HFFc6 (cell line): ENCODE data around the gene TMPRSS4. TPM values are rescaled to one million over a fixed set of nuclear protein-coding genes. Genes with fewer than 3 reads are reported as not detected.

ENCODE experiments used
- DNase-seq: peaks from one replicate; pipeline ENCODE4 v3.0.0-alpha.2; 2018
- H3K27ac Mint-ChIP-seq: 2 replicates; pipeline ENCODE4 v1.8.0; 2020; ENCODE audit warnings: mild to moderate bottlenecking, mixed read lengths
- H3K27me3 Mint-ChIP-seq: 2 replicates; pipeline ENCODE4 v1.8.0; 2021; ENCODE audit warnings: mild to moderate bottlenecking, moderate library complexity, mixed read lengths; ENCODE audit not compliant: insufficient read depth
- H3K36me3 Mint-ChIP-seq: 2 replicates; pipeline ENCODE4 v1.8.0; 2021; ENCODE audit warnings: low read depth, mixed read lengths
- H3K4me1 Mint-ChIP-seq: 2 replicates; pipeline ENCODE4 v1.8.0; 2020; ENCODE audit warnings: low read depth, mixed read lengths
- H3K4me3 Mint-ChIP-seq: 2 replicates; pipeline ENCODE4 v1.8.0; 2020; ENCODE audit warnings: mild to moderate bottlenecking, moderate library complexity, mixed read lengths
- H3K9me3 Mint-ChIP-seq: 2 replicates; pipeline ENCODE4 v1.8.0; 2020; ENCODE audit warnings: mild to moderate bottlenecking, mixed read lengths
- total RNA-seq, 6 experiments: library from RNA; stranded (reverse); fragmentation: NEBNext Ultra II Directional; extraction: Animal tissue kit (Norgen Biotek cat#: 25700); gene quantifications; 2 replicates in 1 of 6; 3 replicates in 5 of 6; pipeline ENCODE4 v1.2.3, GENCODE V29; 2021
- TF ChIP-seq, protein P1 (sequence below): fragments of 200-600 bp; sonication (generic); IDR thresholded peaks from 2 replicates; pipeline ENCODE4 v1.5.0; 2021; ENCODE audit warnings: antibody characterized with exemption, mild to moderate bottlenecking

TMPRSS4 gene
- total RNA-seq, 6 experiments from 2014 or later = not detected

DNA sequence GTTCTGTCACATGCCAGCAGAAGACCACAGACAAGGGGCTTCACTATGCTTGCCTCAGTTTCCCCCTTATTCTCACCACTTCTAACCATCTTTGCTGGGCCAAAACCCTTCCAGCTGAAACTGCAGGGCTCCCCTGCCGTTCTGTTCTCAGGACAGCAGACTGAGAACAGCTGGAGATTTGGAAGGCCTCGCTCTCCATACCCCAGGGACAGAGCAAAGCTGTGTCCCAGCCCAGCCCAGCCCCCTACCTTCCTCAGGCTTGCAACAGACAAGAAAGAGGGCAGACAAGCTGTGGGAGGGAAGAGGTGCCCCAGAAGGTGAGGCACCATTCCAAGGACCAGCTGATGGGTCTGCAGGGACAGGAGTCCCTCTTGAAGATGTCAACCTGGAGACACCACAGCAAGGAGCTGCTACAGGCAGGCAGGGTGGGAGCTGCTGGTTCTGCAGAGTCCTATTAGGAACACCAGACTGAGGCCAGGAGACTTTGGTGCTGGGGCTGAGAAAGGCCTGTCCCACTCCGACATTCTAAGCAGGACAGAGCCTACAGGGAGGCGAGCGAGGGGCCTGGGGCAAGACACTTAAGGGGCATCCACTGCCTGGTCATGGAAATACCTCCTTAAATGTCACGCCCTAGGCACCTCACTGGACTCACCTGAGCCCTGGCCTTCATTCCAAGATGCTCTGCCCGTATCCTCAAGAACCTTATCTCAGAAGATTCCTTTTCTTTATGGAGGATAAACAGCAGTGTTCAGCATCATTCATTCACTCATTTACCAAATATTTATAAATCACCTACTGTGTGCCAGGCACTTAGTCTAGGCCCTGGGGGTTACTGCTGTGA is 92.6 kb downstream of the TMPRSS4 start:
- Mint-ChIP-seq H3K4me3 (no peak overlapping the region), H3K27me3 (peaks cover 45% of the 10 kb centered on the region), H3K36me3 (no peaks in the 10 kb centered on the region), H3K9me3 (no peaks in the 10 kb centered on the region), H3K27ac (no peak overlapping the region), H3K4me1 (peaks cover 6% of the 10 kb centered on the region)
- TF ChIP-seq, protein P1, sequence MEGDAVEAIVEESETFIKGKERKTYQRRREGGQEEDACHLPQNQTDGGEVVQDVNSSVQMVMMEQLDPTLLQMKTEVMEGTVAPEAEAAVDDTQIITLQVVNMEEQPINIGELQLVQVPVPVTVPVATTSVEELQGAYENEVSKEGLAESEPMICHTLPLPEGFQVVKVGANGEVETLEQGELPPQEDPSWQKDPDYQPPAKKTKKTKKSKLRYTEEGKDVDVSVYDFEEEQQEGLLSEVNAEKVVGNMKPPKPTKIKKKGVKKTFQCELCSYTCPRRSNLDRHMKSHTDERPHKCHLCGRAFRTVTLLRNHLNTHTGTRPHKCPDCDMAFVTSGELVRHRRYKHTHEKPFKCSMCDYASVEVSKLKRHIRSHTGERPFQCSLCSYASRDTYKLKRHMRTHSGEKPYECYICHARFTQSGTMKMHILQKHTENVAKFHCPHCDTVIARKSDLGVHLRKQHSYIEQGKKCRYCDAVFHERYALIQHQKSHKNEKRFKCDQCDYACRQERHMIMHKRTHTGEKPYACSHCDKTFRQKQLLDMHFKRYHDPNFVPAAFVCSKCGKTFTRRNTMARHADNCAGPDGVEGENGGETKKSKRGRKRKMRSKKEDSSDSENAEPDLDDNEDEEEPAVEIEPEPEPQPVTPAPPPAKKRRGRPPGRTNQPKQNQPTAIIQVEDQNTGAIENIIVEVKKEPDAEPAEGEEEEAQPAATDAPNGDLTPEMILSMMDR = no peak
- DNase-seq = no peak

DNA sequence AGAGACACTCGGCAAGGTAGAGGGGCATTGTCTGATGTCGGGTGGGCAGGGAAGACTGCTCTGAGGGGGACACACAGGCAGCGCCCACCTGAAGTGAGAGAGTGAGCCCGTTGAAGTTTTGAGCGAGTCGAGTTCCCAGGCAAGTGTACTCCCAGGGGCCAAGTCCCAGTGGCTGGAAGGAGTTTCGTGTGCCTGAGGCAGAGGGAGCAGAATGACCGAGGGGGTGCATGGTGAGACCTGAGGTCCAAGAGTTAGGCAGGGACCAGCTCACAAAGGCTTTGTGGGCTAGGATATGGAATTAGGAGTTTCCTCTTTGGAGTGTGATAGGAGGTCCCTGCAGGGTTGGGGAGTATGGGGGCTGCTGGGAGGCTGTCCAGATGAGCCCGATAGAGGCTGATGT is 93.4 kb downstream of the TMPRSS4 start:
- Mint-ChIP-seq H3K27ac (no peak overlapping the region), H3K27me3 (peaks cover 51% of the 10 kb centered on the region), H3K36me3 (no peaks in the 10 kb centered on the region), H3K4me3 (no peak overlapping the region), H3K4me1 (peaks cover 14% of the 10 kb centered on the region), H3K9me3 (no peaks in the 10 kb centered on the region)
- no peak for DNase-seq
- TF ChIP-seq, protein P1 = no peak

DNA sequence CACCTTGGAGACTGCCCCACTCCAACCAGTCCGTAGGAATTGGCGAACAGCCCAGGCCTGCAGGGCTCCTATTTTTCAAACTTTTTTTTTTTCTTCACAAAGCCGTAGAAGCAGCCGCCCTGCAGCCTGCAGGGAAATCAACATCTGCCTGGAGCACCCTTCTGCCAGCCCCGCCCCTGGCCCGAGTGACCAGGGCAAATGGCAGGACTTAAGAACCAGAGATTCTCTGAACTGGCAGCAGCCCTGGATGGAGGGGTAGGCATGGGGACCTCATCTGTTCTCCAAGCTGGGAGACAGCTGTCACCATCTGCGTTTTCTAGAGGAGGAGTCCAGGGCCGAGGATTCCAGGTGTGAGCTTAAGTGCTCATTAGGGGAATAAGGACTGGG is 94.0 kb downstream of the TMPRSS4 start:
- Mint-ChIP-seq H3K36me3 (no peaks in the 10 kb centered on the region), H3K4me1 (peaks cover 20% of the 10 kb centered on the region), H3K9me3 (no peaks in the 10 kb centered on the region), H3K4me3 (no peak overlapping the region), H3K27me3 (peaks cover 57% of the 10 kb centered on the region), H3K27ac (no peak overlapping the region)
- TF ChIP-seq, protein P1 = no peak
- DNase-seq = no peak

Other genes with a start within 250 kb of the TMPRSS4 start
- gene FXYD6, start 200.4 kb upstream of the TMPRSS4 start, total RNA-seq = not detected
- gene TMPRSS13, start 147.7 kb upstream of the TMPRSS4 start, total RNA-seq = not detected
- not detected for gene IL10RA, start 90.7 kb upstream of the TMPRSS4 start, total RNA-seq
- not detected for gene SMIM35, start 9.9 kb downstream of the TMPRSS4 start, total RNA-seq
- under 1 TPM in 2 of 6 experiments, not detected in 4; 0.07 to 0.10 TPM for gene SCN4B, start 75.7 kb downstream of the TMPRSS4 start, total RNA-seq
- gene SCN2B, start 99.6 kb downstream of the TMPRSS4 start, total RNA-seq = not detected
- gene JAML, start 147.9 kb downstream of the TMPRSS4 start, total RNA-seq = not detected
- under 1 TPM in 2 of 6 experiments, not detected in 4; 0.21 to 0.33 TPM for gene MPZL3, start 175.3 kb downstream of the TMPRSS4 start, total RNA-seq
- not detected for gene MPZL2, start 187.2 kb downstream of the TMPRSS4 start, total RNA-seq
- not detected for gene CD3E, start 227.7 kb downstream of the TMPRSS4 start, total RNA-seq